A549 (cell line): ENCODE data around the gene MAG. TPM values are rescaled to one million over a fixed set of nuclear protein-coding genes. Genes with fewer than 3 reads are reported as not detected.

Experiments
- ATAC-seq, 2 experiments: fragments of 200-7000 bp in 1 of 2; fragments of >200 bp in 1 of 2; cut with Nextera tagmentation in 1 of 2; cut with Tn5 transposase in 1 of 2; 3 replicates each; pipeline versions ENCODE4 v1.8.0 to v1.9.1; 2018 to 2020; ENCODE audit warnings: mild to moderate bottlenecking in 1 of 2, moderate library complexity in 1 of 2
- CTCF ChIA-PET: fragments of 300-600 bp; sonication (Branson Sonifier 250); formaldehyde crosslinking; extraction: SDS; loops from one replicate; lab custom pipeline; 2021; ENCODE audit warnings: antibody characterized with exemption, inconsistent platforms; lab: Yijun Ruan, JAX
- POLR2A ChIA-PET: fragments of 350-600 bp; formaldehyde crosslinking; extraction: SDS; loops from one replicate; lab custom pipeline; 2021; ENCODE audit warnings: antibody characterized with exemption, inconsistent platforms; lab: Yijun Ruan, JAX
- DNase-seq, 2 experiments: peaks; one replicate each; pipeline versions ENCODE4 v3.0.0 to v3.0.0-alpha.2; 2011 to 2016; ENCODE audit warnings: low read depth in 1 of 2, low spot score in 1 of 2
- FAIRE-seq: peaks from 2 replicates; lab custom pipeline; 2011; peaks lifted over from hg19 to GRCh38; lab: Jason Lieb, UNC
- H3K27ac ChIP-seq, 2 experiments: fragments of >200 bp; sonication (Bioruptor Twin); formaldehyde crosslinking; 3 replicates each; pipeline ENCODE4 v1.5.1; 2016 to 2017
- H3K4me1 ChIP-seq: fragments of >200 bp; sonication (Bioruptor Twin); formaldehyde crosslinking; 3 replicates; pipeline ENCODE4 v1.6.1; 2016
- H3K4me2 ChIP-seq: fragments of >200 bp; sonication (Bioruptor Twin); formaldehyde crosslinking; 3 replicates; pipeline ENCODE4 v1.6.1; 2016
- H3K4me3 ChIP-seq: fragments of >200 bp; sonication (Bioruptor Twin); formaldehyde crosslinking; 3 replicates; pipeline ENCODE4 v1.5.1; 2016
- H3K9me3 ChIP-seq: fragments of >200 bp; sonication (Bioruptor Twin); formaldehyde crosslinking; 3 replicates; pipeline ENCODE4 v1.6.1; 2016
- CBX2 ChIP-seq: fragments of 200-600 bp; sonication (generic); IDR thresholded peaks from 2 replicates; pipeline ENCODE4 v1.6.1; 2016; ENCODE audit warnings: low read depth, mild to moderate bottlenecking, borderline replicate concordance
- CBX8 ChIP-seq: fragments of 200-600 bp; sonication (generic); IDR thresholded peaks from 2 replicates; pipeline ENCODE4 v1.6.1; 2016
- CEBPB ChIP-seq, 2 experiments: fragments of >200 bp in 1 of 2; sonication (Bioruptor Twin) in 1 of 2; formaldehyde crosslinking in 1 of 2; IDR thresholded peaks; 2 replicates each; pipeline ENCODE4 v1.6.1; 2012 to 2016
- CHD4 ChIP-seq: fragments of 200-600 bp; sonication (generic); IDR thresholded peaks from 2 replicates; pipeline ENCODE4 v1.6.1; 2016; ENCODE audit warnings: antibody characterized with exemption, mild to moderate bottlenecking, borderline replicate concordance
- EP300 ChIP-seq, 2 experiments: fragments of >200 bp; sonication (Bioruptor Twin); formaldehyde crosslinking; IDR thresholded peaks; 2 replicates in 1 of 2; 3 replicates in 1 of 2; pipeline ENCODE4 v1.6.1; 2016 to 2017
- ESRRA ChIP-seq: fragments of 150-350 bp; IDR thresholded peaks from 2 replicates; pipeline ENCODE4 v1.6.1; 2014; ENCODE audit warnings: mild to moderate bottlenecking, low read length, borderline replicate concordance
- FOSB ChIP-seq: fragments of 250-450 bp; sonication (Bioruptor Pico); IDR thresholded peaks from 2 replicates; pipeline ENCODE4 v1.5.0; 2020; ENCODE audit warnings: mild to moderate bottlenecking, moderate library complexity
- FOXS1 ChIP-seq: fragments of 250-450 bp; sonication (Bioruptor Pico); IDR thresholded peaks from 2 replicates; pipeline ENCODE4 v1.5.0; 2020; ENCODE audit warnings: mild to moderate bottlenecking, moderate library complexity
- GATA3 ChIP-seq: IDR thresholded peaks from 2 replicates; pipeline ENCODE4 v1.6.1; 2012; ENCODE audit warnings: borderline replicate concordance
- HOXA7 ChIP-seq: fragments of 250-450 bp; sonication (Bioruptor Pico); IDR thresholded peaks from 2 replicates; pipeline ENCODE4 v1.5.0; 2020; ENCODE audit warnings: mild to moderate bottlenecking, moderate library complexity
- HOXB5 ChIP-seq: fragments of 250-450 bp; sonication (Bioruptor Pico); IDR thresholded peaks from 2 replicates; pipeline ENCODE4 v1.5.0; 2020; ENCODE audit warnings: mild to moderate bottlenecking, moderate library complexity
- JUNB ChIP-seq: fragments of >200 bp; sonication (Bioruptor Twin); formaldehyde crosslinking; IDR thresholded peaks from 2 replicates; pipeline ENCODE4 v1.6.1; 2016
- KDM5A ChIP-seq: fragments of 200-600 bp; sonication (generic); IDR thresholded peaks from 2 replicates; pipeline ENCODE4 v1.6.1; 2016; ENCODE audit warnings: antibody characterized with exemption, mild to moderate bottlenecking
- MAFK ChIP-seq: fragments of 450-650 bp; IDR thresholded peaks from 2 replicates; pipeline ENCODE4 v1.6.1; 2014; ENCODE audit not compliant: partially characterized antibody
- PBX3 ChIP-seq: IDR thresholded peaks from 2 replicates; pipeline ENCODE4 v1.6.1; 2012
- PHF8 ChIP-seq: fragments of 200-600 bp; sonication (generic); IDR thresholded peaks from 2 replicates; pipeline ENCODE4 v1.6.1; 2016; ENCODE audit warnings: low read depth, mild to moderate bottlenecking, antibody characterized with exemption, moderate library complexity, borderline replicate concordance
- RAD21 ChIP-seq, 2 experiments: fragments of >200 bp in 1 of 2; sonication (Bioruptor Twin) in 1 of 2; formaldehyde crosslinking in 1 of 2; IDR thresholded peaks in 1 of 2; conservative IDR thresholded peaks in 1 of 2; 2 replicates in 1 of 2; 3 replicates in 1 of 2; pipeline ENCODE4 v1.6.1; 2012 to 2018; ENCODE audit warnings: inconsistent platforms in 1 of 2
- RARB ChIP-seq: fragments of 250-450 bp; sonication (Bioruptor Pico); IDR thresholded peaks from 2 replicates; pipeline ENCODE4 v1.8.0; 2021; ENCODE audit warnings: mild to moderate bottlenecking, moderate library complexity
- RCOR1 ChIP-seq: fragments of 150-350 bp; IDR thresholded peaks from 2 replicates; pipeline ENCODE4 v1.6.1; 2014; ENCODE audit warnings: antibody characterized with exemption, low read length, low read depth
- SMC3 ChIP-seq: fragments of >200 bp; sonication (Bioruptor Twin); formaldehyde crosslinking; IDR thresholded peaks from 3 replicates; pipeline ENCODE4 v1.6.1; 2018; ENCODE audit warnings: inconsistent platforms
- TFCP2L1 ChIP-seq: fragments of 250-450 bp; sonication (Bioruptor Pico); IDR thresholded peaks from 2 replicates; pipeline ENCODE4 v1.5.0; 2021; ENCODE audit warnings: mild to moderate bottlenecking
- ZFP36 ChIP-seq: fragments of 450-650 bp; IDR thresholded peaks from 2 replicates; pipeline ENCODE4 v1.6.1; 2014; ENCODE audit warnings: borderline replicate concordance; ENCODE audit not compliant: partially characterized antibody
- ZSCAN20 ChIP-seq: fragments of 250-450 bp; sonication (Bioruptor Pico); IDR thresholded peaks from 2 replicates; pipeline ENCODE4 v1.8.0; 2022; ENCODE audit warnings: mild to moderate bottlenecking, moderate library complexity
- WGBS: methylation state at CpG from one replicate; pipeline ENCODE4 v1.1.6; 2017; ENCODE audit errors: missing lambda C conversion rate; 5-methylcytosine and 5-hydroxymethylcytosine counted together
- polyA plus RNA-seq, 4 experiments: library from polyadenylated mRNA; depleted of rRNA in 3 of 4; stranded (reverse); fragments of >200 nt; fragmentation: RNase III in 1 of 4; extraction: RNeasy Plus Mini Kit Qiagen cat#74134 plus additional on column Dnase treatment in 1 of 4; gene quantifications; 2 replicates in 3 of 4; 3 replicates in 1 of 4; pipeline ENCODE4 v1.2.3, GENCODE V29; 2011 to 2017
- TF ChIP-seq, protein P1 (sequence below): fragments of 250-450 bp; sonication (Bioruptor Pico); IDR thresholded peaks from 2 replicates; pipeline ENCODE4 v1.5.0; 2020; ENCODE audit warnings: low read depth, mild to moderate bottlenecking, moderate library complexity
- TF ChIP-seq, protein P2 (sequence below): fragments of >200 bp; sonication (Bioruptor Twin); formaldehyde crosslinking; IDR thresholded peaks from 3 replicates; pipeline ENCODE4 v1.5.1; 2016
- TF ChIP-seq, protein P3 (sequence below): fragments of 150-350 bp; IDR thresholded peaks from 2 replicates; pipeline ENCODE4 v1.6.1; 2014; ENCODE audit warnings: low read depth, mild to moderate bottlenecking, low read length
- TF ChIP-seq, protein P4 (sequence below): fragments of >200 bp; sonication (Bioruptor Twin); formaldehyde crosslinking; IDR thresholded peaks from 2 replicates; pipeline ENCODE4 v1.6.1; 2016
- TF ChIP-seq, protein P5 (sequence below): fragments of >200 bp; sonication (Bioruptor Twin); formaldehyde crosslinking; IDR thresholded peaks from 3 replicates; pipeline ENCODE4 v1.6.1; 2016
- TF ChIP-seq, protein P6 (sequence below): fragments of 250-450 bp; sonication (Bioruptor Pico); IDR thresholded peaks from 2 replicates; pipeline ENCODE4 v1.5.0; 2021; ENCODE audit warnings: mild to moderate bottlenecking, moderate library complexity, borderline replicate concordance

The MAG gene
- polyA plus RNA-seq, 2 of the 4 experiments (the other 2 are of a cell fraction), result not detected

DNA sequence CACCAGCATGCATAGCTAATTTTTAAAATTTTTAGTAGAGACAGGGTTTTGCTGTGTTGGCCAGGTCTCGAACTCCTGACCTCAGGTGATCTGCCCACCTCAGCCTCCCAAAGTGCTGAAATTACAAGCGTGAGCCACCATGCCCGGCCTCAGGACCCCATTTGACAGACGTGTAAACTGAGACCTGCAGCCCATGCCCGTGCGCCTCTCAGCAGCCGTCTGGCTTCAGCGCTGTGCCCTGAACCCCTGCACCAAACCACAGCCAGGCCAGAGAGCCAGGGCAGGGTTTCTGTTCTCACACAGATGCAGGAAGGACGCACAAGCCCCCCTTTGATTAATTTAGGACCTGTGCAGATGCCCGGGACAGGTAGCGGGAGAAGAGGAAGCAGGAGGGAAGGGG, 48.5 kb downstream of the MAG start:
- FAIRE-seq, result no peak
- no peak for ATAC-seq
- DNase-seq, result no peak
- WGBS, result 48% methylated on average over 11 of the region's 11 CpGs
- H3K4me2 ChIP-seq, result no peak overlapping the region
- no peaks in the 10 kb centered on the region for H3K4me1 ChIP-seq
- no peak overlapping the region for H3K4me3 ChIP-seq
- ChIA-PET POLR2A (no interaction called here), CTCF (interaction anchor here (0.6 to 6.8 kb wide), 5 partner anchors 12 to 1626 kb away, joined by 3 to 81 read pairs (median 4); no protein-coding TSS in a partner anchor)
- TF ChIP-seq CHD4 (no peak), GATA3 (no peak), PHF8 (no peak), HOXA7 (CRISPR knock-in tag) (no peak), FOSB (no peak), SMC3 (no peak), EP300 (IDR thresholded peaks at IDR 0.05) (no peak), RAD21 (conservative IDR thresholded peaks at IDR 0.05 in 1 of 2, IDR thresholded peaks at IDR 0.05 in 1 of 2) (no peak), CBX2 (no peak), MAFK (no peak), RCOR1 (no peak), ZSCAN20 (CRISPR knock-in tag) (no peak), KDM5A (no peak), CEBPB (IDR thresholded peaks at IDR 0.05) (no peak)
- TF ChIP-seq, protein P1, sequence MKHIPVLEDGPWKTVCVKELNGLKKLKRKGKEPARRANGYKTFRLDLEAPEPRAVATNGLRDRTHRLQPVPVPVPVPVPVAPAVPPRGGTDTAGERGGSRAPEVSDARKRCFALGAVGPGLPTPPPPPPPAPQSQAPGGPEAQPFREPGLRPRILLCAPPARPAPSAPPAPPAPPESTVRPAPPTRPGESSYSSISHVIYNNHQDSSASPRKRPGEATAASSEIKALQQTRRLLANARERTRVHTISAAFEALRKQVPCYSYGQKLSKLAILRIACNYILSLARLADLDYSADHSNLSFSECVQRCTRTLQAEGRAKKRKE (CRISPR knock-in tag), result no peak
- TF ChIP-seq, protein P2, sequence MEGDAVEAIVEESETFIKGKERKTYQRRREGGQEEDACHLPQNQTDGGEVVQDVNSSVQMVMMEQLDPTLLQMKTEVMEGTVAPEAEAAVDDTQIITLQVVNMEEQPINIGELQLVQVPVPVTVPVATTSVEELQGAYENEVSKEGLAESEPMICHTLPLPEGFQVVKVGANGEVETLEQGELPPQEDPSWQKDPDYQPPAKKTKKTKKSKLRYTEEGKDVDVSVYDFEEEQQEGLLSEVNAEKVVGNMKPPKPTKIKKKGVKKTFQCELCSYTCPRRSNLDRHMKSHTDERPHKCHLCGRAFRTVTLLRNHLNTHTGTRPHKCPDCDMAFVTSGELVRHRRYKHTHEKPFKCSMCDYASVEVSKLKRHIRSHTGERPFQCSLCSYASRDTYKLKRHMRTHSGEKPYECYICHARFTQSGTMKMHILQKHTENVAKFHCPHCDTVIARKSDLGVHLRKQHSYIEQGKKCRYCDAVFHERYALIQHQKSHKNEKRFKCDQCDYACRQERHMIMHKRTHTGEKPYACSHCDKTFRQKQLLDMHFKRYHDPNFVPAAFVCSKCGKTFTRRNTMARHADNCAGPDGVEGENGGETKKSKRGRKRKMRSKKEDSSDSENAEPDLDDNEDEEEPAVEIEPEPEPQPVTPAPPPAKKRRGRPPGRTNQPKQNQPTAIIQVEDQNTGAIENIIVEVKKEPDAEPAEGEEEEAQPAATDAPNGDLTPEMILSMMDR, result no peak
- H3K9me3 ChIP-seq, result no peaks in the 10 kb centered on the region
- no peak overlapping the region for H3K27ac ChIP-seq

DNA sequence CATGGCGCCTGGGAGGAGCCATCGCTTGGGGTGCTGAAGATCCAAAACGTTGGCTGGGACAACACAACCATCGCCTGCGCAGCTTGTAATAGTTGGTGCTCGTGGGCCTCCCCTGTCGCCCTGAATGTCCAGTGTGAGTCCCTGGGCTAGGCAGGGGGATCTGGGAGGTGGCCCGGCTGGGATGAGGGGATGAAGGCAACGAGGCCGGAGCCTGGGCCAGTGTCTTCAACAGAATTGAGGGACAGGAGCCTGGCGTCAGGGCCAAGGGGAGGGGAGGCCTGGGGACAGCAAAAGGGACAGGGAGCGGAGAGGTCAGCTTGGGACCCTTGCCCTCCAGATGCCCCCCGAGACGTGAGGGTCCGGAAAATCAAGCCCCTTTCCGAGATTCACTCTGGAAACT, 49.0 kb downstream of the MAG start:
- CTCF ChIA-PET, result interaction anchor here (0.6 to 6.8 kb wide), 5 partner anchors 12 to 169 kb away, joined by 3 to 81 read pairs (median 5); no protein-coding TSS in a partner anchor
- POLR2A ChIA-PET, result no interaction called here

More for the DNA sequence above, 49.0 kb downstream of the MAG start:
- Histone ChIP-seq H3K27ac (no peak overlapping the region), H3K4me3 (no peak overlapping the region), H3K9me3 (no peaks in the 10 kb centered on the region), H3K4me1 (no peaks in the 10 kb centered on the region), H3K4me2 (no peak overlapping the region)
- DNase-seq (no peak), FAIRE-seq (no peak), ATAC-seq (no peak)
- WGBS, result 50% methylated on average over 16 of the region's 16 CpGs
- TF ChIP-seq RCOR1 (no peak), ZSCAN20 (CRISPR knock-in tag) (no peak), CHD4 (no peak), ZFP36 (no peak), RAD21 (conservative IDR thresholded peaks at IDR 0.05 in 1 of 2, IDR thresholded peaks at IDR 0.05 in 1 of 2) (no peak), JUNB (no peak), HOXA7 (CRISPR knock-in tag) (no peak), SMC3 (no peak), TFCP2L1 (CRISPR knock-in tag) (no peak), ESRRA (no peak), CBX8 (no peak), RARB (CRISPR knock-in tag) (no peak), FOXS1 (CRISPR knock-in tag) (no peak), GATA3 (no peak), HOXB5 (CRISPR knock-in tag) (no peak), PBX3 (no peak)
- TF ChIP-seq, protein P3, sequence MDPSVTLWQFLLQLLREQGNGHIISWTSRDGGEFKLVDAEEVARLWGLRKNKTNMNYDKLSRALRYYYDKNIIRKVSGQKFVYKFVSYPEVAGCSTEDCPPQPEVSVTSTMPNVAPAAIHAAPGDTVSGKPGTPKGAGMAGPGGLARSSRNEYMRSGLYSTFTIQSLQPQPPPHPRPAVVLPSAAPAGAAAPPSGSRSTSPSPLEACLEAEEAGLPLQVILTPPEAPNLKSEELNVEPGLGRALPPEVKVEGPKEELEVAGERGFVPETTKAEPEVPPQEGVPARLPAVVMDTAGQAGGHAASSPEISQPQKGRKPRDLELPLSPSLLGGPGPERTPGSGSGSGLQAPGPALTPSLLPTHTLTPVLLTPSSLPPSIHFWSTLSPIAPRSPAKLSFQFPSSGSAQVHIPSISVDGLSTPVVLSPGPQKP, result no peak
- TF ChIP-seq, protein P4, sequence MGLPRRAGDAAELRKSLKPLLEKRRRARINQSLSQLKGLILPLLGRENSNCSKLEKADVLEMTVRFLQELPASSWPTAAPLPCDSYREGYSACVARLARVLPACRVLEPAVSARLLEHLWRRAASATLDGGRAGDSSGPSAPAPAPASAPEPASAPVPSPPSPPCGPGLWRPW, result no peak
- TF ChIP-seq, protein P5, sequence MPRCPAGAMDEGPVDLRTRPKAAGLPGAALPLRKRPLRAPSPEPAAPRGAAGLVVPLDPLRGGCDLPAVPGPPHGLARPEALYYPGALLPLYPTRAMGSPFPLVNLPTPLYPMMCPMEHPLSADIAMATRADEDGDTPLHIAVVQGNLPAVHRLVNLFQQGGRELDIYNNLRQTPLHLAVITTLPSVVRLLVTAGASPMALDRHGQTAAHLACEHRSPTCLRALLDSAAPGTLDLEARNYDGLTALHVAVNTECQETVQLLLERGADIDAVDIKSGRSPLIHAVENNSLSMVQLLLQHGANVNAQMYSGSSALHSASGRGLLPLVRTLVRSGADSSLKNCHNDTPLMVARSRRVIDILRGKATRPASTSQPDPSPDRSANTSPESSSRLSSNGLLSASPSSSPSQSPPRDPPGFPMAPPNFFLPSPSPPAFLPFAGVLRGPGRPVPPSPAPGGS, result no peak
- TF ChIP-seq, protein P6, sequence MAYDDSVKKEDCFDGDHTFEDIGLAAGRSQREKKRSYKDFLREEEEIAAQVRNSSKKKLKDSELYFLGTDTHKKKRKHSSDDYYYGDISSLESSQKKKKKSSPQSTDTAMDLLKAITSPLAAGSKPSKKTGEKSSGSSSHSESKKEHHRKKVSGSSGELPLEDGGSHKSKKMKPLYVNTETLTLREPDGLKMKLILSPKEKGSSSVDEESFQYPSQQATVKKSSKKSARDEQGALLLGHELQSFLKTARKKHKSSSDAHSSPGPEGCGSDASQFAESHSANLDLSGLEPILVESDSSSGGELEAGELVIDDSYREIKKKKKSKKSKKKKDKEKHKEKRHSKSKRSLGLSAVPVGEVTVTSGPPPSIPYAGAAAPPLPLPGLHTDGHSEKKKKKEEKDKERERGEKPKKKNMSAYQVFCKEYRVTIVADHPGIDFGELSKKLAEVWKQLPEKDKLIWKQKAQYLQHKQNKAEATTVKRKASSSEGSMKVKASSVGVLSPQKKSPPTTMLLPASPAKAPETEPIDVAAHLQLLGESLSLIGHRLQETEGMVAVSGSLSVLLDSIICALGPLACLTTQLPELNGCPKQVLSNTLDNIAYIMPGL (CRISPR knock-in tag), result no peak
